HG03159 (cell line): ENCODE data around the gene YES1.
A peak's percentile ranks its signal among the peaks of the same experiment; 100 is the strongest.
"Not testable (repeated sequence)": the region's sequence is repeated elsewhere in the genome, so short reads cannot be mapped to it uniquely, and the experiment has no call there.

Source experiments
- ATAC-seq: cut with Tn5 transposase; IDR thresholded peaks from one replicate; pipeline ENCODE4 v1.9.1; 2021; ENCODE audit warnings: mild to moderate bottlenecking, moderate library complexity; ENCODE audit not compliant: unreplicated experiment

YES1 gene

GRCh38 chr18:785242-785641, 26.8 kb downstream of the YES1 start:
- ATAC-seq: peak; percentile 78

- no peak for ATAC-seq
Measured at GRCh38 chr18:784470-785172, 27.4 kb downstream of the YES1 start.

- ATAC-seq: no peak
Measured at GRCh38 chr18:778194-778927, 33.7 kb downstream of the YES1 start.

- no peak for ATAC-seq
Measured at GRCh38 chr18:777021-777420, 35.0 kb downstream of the YES1 start.

- not testable (repeated sequence) for ATAC-seq
Measured at GRCh38 chr18:776044-776443, 36.0 kb downstream of the YES1 start.

GRCh38 chr18:774811-775210, 37.2 kb downstream of the YES1 start:
- no peak for ATAC-seq

GRCh38 chr18:773980-774624, 37.9 kb downstream of the YES1 start:
- no peak for ATAC-seq

- no peak for ATAC-seq
Measured at GRCh38 chr18:770583-770961, 41.5 kb downstream of the YES1 start.

- no peak for ATAC-seq
Measured at GRCh38 chr18:767961-768360, 44.1 kb downstream of the YES1 start.

GRCh38 chr18:767084-767882, 44.8 kb downstream of the YES1 start:
- no peak for ATAC-seq

- ATAC-seq: no peak
Measured at GRCh38 chr18:766550-766860, 45.5 kb downstream of the YES1 start.

GRCh38 chr18:765764-766549, 46.1 kb downstream of the YES1 start:
- ATAC-seq: no peak

GRCh38 chr18:759864-760263, 52.2 kb downstream of the YES1 start:
- ATAC-seq: not testable (repeated sequence)

- no peak for ATAC-seq
Measured at GRCh38 chr18:755506-755905, 56.5 kb downstream of the YES1 start.

- ATAC-seq: no peak
Measured at GRCh38 chr18:754656-755055, 57.4 kb downstream of the YES1 start.

- no peak for ATAC-seq
Measured at GRCh38 chr18:750456-750855, 61.6 kb downstream of the YES1 start.

GRCh38 chr18:744832-745597, 67.0 kb downstream of the YES1 start:
- ATAC-seq: no peak

GRCh38 chr18:741931-742512, 70.0 kb downstream of the YES1 start:
- ATAC-seq: peak; percentile 83

GRCh38 chr18:732371-732770, 79.7 kb downstream of the YES1 start:
- no peak for ATAC-seq

GRCh38 chr18:731185-731584, 80.9 kb downstream of the YES1 start:
- no peak for ATAC-seq
